ENCODE measurements around the gene CFAP298. TPM values are rescaled to one million over a fixed set of nuclear protein-coding genes. Genes with fewer than 3 reads are reported as not detected.

The CFAP298 gene
- total and polyA plus RNA-seq, 11 donors, result 14.2 to 36.0 (median 20.8) TPM

DNA sequence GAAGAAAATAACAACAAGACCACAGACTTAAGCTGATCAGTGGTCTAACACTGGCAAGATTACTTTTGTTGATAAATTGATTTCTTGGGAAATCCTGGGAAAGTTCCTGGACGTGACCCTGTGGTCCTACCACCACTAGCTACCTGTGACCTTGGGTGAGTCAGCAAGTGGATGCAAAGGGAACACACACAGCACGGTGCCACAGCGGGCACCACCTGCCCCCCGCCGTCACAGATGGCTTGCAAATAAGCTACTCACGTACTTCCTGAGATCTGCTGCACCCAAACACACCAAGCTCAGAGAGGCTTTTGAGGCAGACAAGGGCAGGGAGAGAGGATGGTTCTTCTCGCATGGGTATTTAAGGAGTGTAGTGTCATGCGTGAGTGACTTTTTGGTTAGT lies 12.7 kb downstream of the CFAP298 start:
- Histone ChIP-seq H3K4me1 (no peaks in the 10 kb centered on the region), H3K36me3 (peaks cover 0 to 70% (median 62%) of the 10 kb centered on the region in 9 donors), H3K27me3 (no peaks in the 10 kb centered on the region), H3K27ac (no peak overlapping the region), H3K4me3 (no peak overlapping the region), H3K9me3 (no peaks in the 10 kb centered on the region)
- intact Hi-C loops (cut with DNase I), result loop anchor here in 3 of 10 donors (5.0 to 10.0 kb wide), 2 partner anchors 197 to 735 kb away; no protein-coding TSS in a partner anchor
- TF ChIP-seq POLR2A (IDR thresholded peaks at IDR 0.05), result no peak
- TF ChIP-seq, protein P1, sequence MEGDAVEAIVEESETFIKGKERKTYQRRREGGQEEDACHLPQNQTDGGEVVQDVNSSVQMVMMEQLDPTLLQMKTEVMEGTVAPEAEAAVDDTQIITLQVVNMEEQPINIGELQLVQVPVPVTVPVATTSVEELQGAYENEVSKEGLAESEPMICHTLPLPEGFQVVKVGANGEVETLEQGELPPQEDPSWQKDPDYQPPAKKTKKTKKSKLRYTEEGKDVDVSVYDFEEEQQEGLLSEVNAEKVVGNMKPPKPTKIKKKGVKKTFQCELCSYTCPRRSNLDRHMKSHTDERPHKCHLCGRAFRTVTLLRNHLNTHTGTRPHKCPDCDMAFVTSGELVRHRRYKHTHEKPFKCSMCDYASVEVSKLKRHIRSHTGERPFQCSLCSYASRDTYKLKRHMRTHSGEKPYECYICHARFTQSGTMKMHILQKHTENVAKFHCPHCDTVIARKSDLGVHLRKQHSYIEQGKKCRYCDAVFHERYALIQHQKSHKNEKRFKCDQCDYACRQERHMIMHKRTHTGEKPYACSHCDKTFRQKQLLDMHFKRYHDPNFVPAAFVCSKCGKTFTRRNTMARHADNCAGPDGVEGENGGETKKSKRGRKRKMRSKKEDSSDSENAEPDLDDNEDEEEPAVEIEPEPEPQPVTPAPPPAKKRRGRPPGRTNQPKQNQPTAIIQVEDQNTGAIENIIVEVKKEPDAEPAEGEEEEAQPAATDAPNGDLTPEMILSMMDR (IDR thresholded peaks at IDR 0.05), result no peak
- ATAC-seq, result no peak
- DNase-seq, result no peak
- WGBS, 4 donors, result 87 to 95% (median 90%) methylated on average over 8 of the region's 8 CpGs

DNA sequence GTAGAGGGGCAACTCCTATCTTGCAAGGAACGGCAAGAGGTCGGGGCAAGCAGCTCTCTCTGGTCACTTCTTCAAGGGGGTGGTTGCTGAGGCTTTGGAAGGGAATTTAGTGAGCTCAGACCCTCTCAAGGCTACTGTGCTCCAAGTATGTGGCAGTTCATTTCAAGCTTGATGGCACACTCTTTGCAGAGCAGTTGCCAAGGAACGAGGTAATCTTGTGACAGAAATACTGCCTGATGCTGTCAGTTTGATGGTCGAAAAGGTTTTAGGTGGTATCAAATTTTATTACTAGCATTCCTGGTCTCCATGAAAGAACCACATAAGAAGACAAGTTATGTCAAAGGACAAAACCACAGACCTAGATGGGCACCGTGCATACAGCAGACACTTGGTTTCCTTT lies 13.1 kb downstream of the CFAP298 start:
- TF ChIP-seq POLR2A (IDR thresholded peaks at IDR 0.05), result no peak
- TF ChIP-seq, protein P1 (IDR thresholded peaks at IDR 0.05), result no peak
- H3K27me3 ChIP-seq, result no peaks in the 10 kb centered on the region
- H3K4me1 ChIP-seq, result no peaks in the 10 kb centered on the region
- H3K27ac ChIP-seq, result no peak overlapping the region
- DNase-seq (no peak), ATAC-seq (no peak)
- no peaks in the 10 kb centered on the region for H3K9me3 ChIP-seq
- H3K4me3 ChIP-seq, result no peak overlapping the region
- intact Hi-C loops (cut with DNase I), result loop anchor here in 3 of 10 donors (5.0 to 10.0 kb wide), 2 partner anchors 197 to 734 kb away; no protein-coding TSS in a partner anchor
- H3K36me3 ChIP-seq, result peaks cover 0 to 66% (median 58%) of the 10 kb centered on the region in 9 donors
- WGBS, 4 donors, result 70 to 87% (median 84%) methylated on average over 5 of the region's 5 CpGs

- Histone ChIP-seq H3K27ac (no peak overlapping the region), H3K4me1 (no peaks in the 10 kb centered on the region), H3K27me3 (no peaks in the 10 kb centered on the region), H3K9me3 (no peaks in the 10 kb centered on the region), H3K4me3 (no peak overlapping the region), H3K36me3 (peaks cover 0 to 47% (median 39%) of the 10 kb centered on the region in 9 donors)
- WGBS, 4 donors, result 76 to 82% (median 80%) methylated on average over 6 of the region's 6 CpGs
- intact Hi-C loops (cut with DNase I), result loop anchor here in 3 of 10 donors (5.0 to 10.0 kb wide), 2 partner anchors 195 to 732 kb away; no protein-coding TSS in a partner anchor
- DNase-seq (no peak), ATAC-seq (no peak)
- TF ChIP-seq POLR2A (IDR thresholded peaks at IDR 0.05), result no peak
- TF ChIP-seq, protein P1 (IDR thresholded peaks at IDR 0.05), result no peak
Measured at GRCh38 chr21:32597205-32597604, 15.0 kb downstream of the CFAP298 start.

DNA sequence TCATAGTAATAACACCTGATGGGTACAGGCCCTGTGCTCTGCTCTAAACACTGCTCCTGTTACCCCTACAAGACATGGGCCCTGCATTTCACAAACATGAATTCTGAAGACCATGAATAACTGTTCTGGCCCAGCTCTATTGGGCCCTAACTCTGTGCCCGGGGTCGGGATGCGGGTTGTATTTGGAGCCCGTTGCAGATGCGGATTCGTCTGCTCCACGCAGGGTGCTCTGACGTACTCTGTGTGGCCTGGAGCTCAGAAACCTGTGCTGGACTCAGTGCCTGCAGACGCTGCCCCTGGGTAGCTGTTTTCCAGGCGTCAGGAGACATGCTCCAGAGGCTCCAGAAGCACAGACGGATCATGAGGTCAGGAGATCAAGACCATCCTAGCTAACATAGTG lies 16.7 kb downstream of the CFAP298 start:
- Histone ChIP-seq H3K4me1 (no peaks in the 10 kb centered on the region), H3K27me3 (no peaks in the 10 kb centered on the region), H3K9me3 (no peaks in the 10 kb centered on the region), H3K4me3 (no peak overlapping the region), H3K27ac (no peak overlapping the region), H3K36me3 (peaks cover 0 to 35% (median 26%) of the 10 kb centered on the region in 9 donors)
- no peak for ATAC-seq
- DNase-seq, result no peak
- TF ChIP-seq, protein P1 (IDR thresholded peaks at IDR 0.05), result no peak
- no peak for TF ChIP-seq POLR2A (IDR thresholded peaks at IDR 0.05)
- 79 to 96% (median 90%) methylated on average over 11 of the region's 11 CpGs for WGBS, 4 donors
- intact Hi-C loops (cut with DNase I), result loop anchor here in 3 of 10 donors (5.0 to 10.0 kb wide), 2 partner anchors 193 to 731 kb away; no protein-coding TSS in a partner anchor
